ENCODE results near the gene TCEA2.

The TCEA2 gene

GRCh38 chr20:64069209-64069613, 6.2 kb downstream of the TCEA2 start:
- H3K9me2 ChIP-seq (ENCODE audit: low read depth, low read length) = no peaks in the 10 kb centered on the region
- H3K9ac ChIP-seq (ENCODE audit: low read length) = no peak overlapping the region
- no peaks in the 10 kb centered on the region for H3K79me2 ChIP-seq (ENCODE audit: insufficient read depth, low read length)
- H3K4me3 ChIP-seq (ENCODE audit: low read depth, low read length, poor library complexity, severe bottlenecking) = no peak overlapping the region
- H4K20me1 ChIP-seq (ENCODE audit: insufficient read depth, low read length) = no peaks in the 10 kb centered on the region
- H3K4me2 ChIP-seq (ENCODE audit: low read length) = no peak overlapping the region
- peaks cover 9% of the 10 kb centered on the region; the same call in 1 of the 2 replicates for H3K27me3 ChIP-seq (ENCODE audit: insufficient read depth, low read length)
- no peaks in the 10 kb centered on the region; the same call in 1 of the 2 replicates for H3K36me3 ChIP-seq (ENCODE audit: insufficient read depth, low read length)
- no peaks in the 10 kb centered on the region for H3F3A ChIP-seq (ENCODE audit: insufficient read depth, low read length)
- no peak overlapping the region for H2AFZ ChIP-seq (ENCODE audit: low read length)
- H3K27ac ChIP-seq (ENCODE audit: low read depth, low read length, poor library complexity, severe bottlenecking) = no peak overlapping the region
- H3K9me3 ChIP-seq (ENCODE audit: low read length) = no peaks in the 10 kb centered on the region
- H3K4me1 ChIP-seq (ENCODE audit: insufficient read depth, low read length, severe bottlenecking) = peaks cover 14% of the 10 kb centered on the region
- TF ChIP-seq CTCF (IDR thresholded peaks at IDR 0.05; ENCODE audit: low read length) (no peak), EZH2 (IDR thresholded peaks at IDR 0.05; ENCODE audit: borderline replicate concordance, low read length) (no peak)

- Histone ChIP-seq H3K4me1 (ENCODE audit: insufficient read depth, low read length, severe bottlenecking) (peaks cover 14% of the 10 kb centered on the region), H2AFZ (ENCODE audit: low read length) (no peak overlapping the region), H3F3A (ENCODE audit: insufficient read depth, low read length) (no peaks in the 10 kb centered on the region), H3K36me3 (ENCODE audit: insufficient read depth, low read length) (no peaks in the 10 kb centered on the region; the same call in 1 of the 2 replicates), H3K9ac (ENCODE audit: low read length) (no peak overlapping the region), H3K4me3 (ENCODE audit: low read depth, low read length, poor library complexity, severe bottlenecking) (no peak overlapping the region), H3K27ac (ENCODE audit: low read depth, low read length, poor library complexity, severe bottlenecking) (no peak overlapping the region), H3K79me2 (ENCODE audit: insufficient read depth, low read length) (no peaks in the 10 kb centered on the region), H3K27me3 (ENCODE audit: insufficient read depth, low read length) (peaks cover 9% of the 10 kb centered on the region; the same call in 1 of the 2 replicates), H3K9me2 (ENCODE audit: low read depth, low read length) (no peaks in the 10 kb centered on the region), H4K20me1 (ENCODE audit: insufficient read depth, low read length) (no peaks in the 10 kb centered on the region), H3K4me2 (ENCODE audit: low read length) (no peak overlapping the region), H3K9me3 (ENCODE audit: low read length) (no peaks in the 10 kb centered on the region)
- TF ChIP-seq EZH2 (IDR thresholded peaks at IDR 0.05; ENCODE audit: borderline replicate concordance, low read length) = no peak
- peak; percentile 59 for TF ChIP-seq CTCF (IDR thresholded peaks at IDR 0.05; ENCODE audit: low read length)
Measured at GRCh38 chr20:64069614-64070243, 6.7 kb downstream of the TCEA2 start.

GRCh38 chr20:64070244-64070993, 7.4 kb downstream of the TCEA2 start:
- Histone ChIP-seq H3K9me2 (ENCODE audit: low read depth, low read length) (no peaks in the 10 kb centered on the region), H4K20me1 (ENCODE audit: insufficient read depth, low read length) (no peaks in the 10 kb centered on the region), H3K4me2 (ENCODE audit: low read length) (no peak overlapping the region), H3K9ac (ENCODE audit: low read length) (no peak overlapping the region), H3F3A (ENCODE audit: insufficient read depth, low read length) (no peaks in the 10 kb centered on the region), H3K79me2 (ENCODE audit: insufficient read depth, low read length) (no peaks in the 10 kb centered on the region), H2AFZ (ENCODE audit: low read length) (no peak overlapping the region), H3K36me3 (ENCODE audit: insufficient read depth, low read length) (no peaks in the 10 kb centered on the region; the same call in 1 of the 2 replicates), H3K4me1 (ENCODE audit: insufficient read depth, low read length, severe bottlenecking) (peaks cover 9% of the 10 kb centered on the region), H3K27ac (ENCODE audit: low read depth, low read length, poor library complexity, severe bottlenecking) (no peak overlapping the region), H3K27me3 (ENCODE audit: insufficient read depth, low read length) (peaks cover 9% of the 10 kb centered on the region; the same call in 1 of the 2 replicates), H3K9me3 (ENCODE audit: low read length) (no peaks in the 10 kb centered on the region), H3K4me3 (ENCODE audit: low read depth, low read length, poor library complexity, severe bottlenecking) (no peak overlapping the region)
- no peak for TF ChIP-seq CTCF (IDR thresholded peaks at IDR 0.05; ENCODE audit: low read length)
- TF ChIP-seq EZH2 (IDR thresholded peaks at IDR 0.05; ENCODE audit: borderline replicate concordance, low read length) = no peak

Data from OCI-LY1 (cell line).